Posterior vena cava (tissue), 2 donors: Measurements from ENCODE around the gene ZFHX3. TPM values are rescaled to one million over a fixed set of nuclear protein-coding genes. Genes with fewer than 3 reads are reported as not detected.

Source experiments
- DNase-seq: peaks from one replicate; pipeline ENCODE4 v3.0.0-alpha.2; 2020; ENCODE audit warnings: low spot score
- intact Hi-C, 2 donors: fragments of 100-400 bp; cut with DNase I; formaldehyde crosslinking; loops; one replicate each; pipeline versions ENCODE4 v1.14.1 to v1.14.2; 2022 to 2023
- total RNA-seq, 2 donors: library from RNA; stranded (reverse); fragmentation: NEBNext Ultra II Directional; extraction: Animal tissue kit (Norgen Biotek cat#: 25700); gene quantifications; one replicate each; pipeline ENCODE4 v1.2.1, GENCODE V29; 2021
- donor health status: DM: yes; HTN: yes; CAD: no.
- donor health status: DM: yes; HTN: yes; CAD: no.

Gene ZFHX3
- total RNA-seq, 2 donors from 2014 or later, result 40.8 to 43.7 TPM

- intact Hi-C loops, result no loop called here
- no peak for DNase-seq
Observed at GRCh38 chr16:72739577-72739976, 308.4 kb downstream of the ZFHX3 start.

GRCh38 chr16:72736074-72736473 lies 311.9 kb downstream of the ZFHX3 start:
- no peak for DNase-seq
- intact Hi-C loops, result no loop called here
